Caco-2 (cell line): ENCODE data around the gene ATG4D. TPM values are rescaled to one million over a fixed set of nuclear protein-coding genes. Genes with fewer than 3 reads are reported as not detected.
"Not testable (repeated sequence)": the region's sequence is repeated elsewhere in the genome, so short reads cannot be mapped to it uniquely, and the experiment has no call there.

Source experiments
- BruUV-seq: library from RNA; stranded (reverse); fragments of 400-500 nt; replicated peaks from 2 replicates; lab custom pipeline; 2021; lab: Mats Ljungman, UMichigan
- CTCF ChIA-PET: fragments of 300-600 bp; sonication (Branson Sonifier 250); formaldehyde crosslinking; loops from one replicate; lab custom pipeline; 2022; ENCODE audit warnings: antibody characterized with exemption; lab: Charles Lee
- POLR2A ChIA-PET: fragments of 300-600 bp; sonication (Branson Sonifier 250); formaldehyde crosslinking; loops from one replicate; lab custom pipeline; 2022; ENCODE audit warnings: antibody characterized with exemption; lab: Charles Lee
- DNase-seq, 2 experiments: peaks; one replicate each; pipeline versions ENCODE4 v3.0.0 to v3.0.0-alpha.2; 2020 to 2022
- H3K27me3 ChIP-seq: replicated peaks from 2 replicates; pipeline ENCODE4 v1.6.0; 2011; ENCODE audit warnings: low read length; ENCODE audit not compliant: control insufficient read depth, insufficient read depth
- H3K36me3 ChIP-seq: 2 replicates; pipeline ENCODE4 v1.5.1; 2011; ENCODE audit warnings: low read length; ENCODE audit not compliant: control insufficient read depth, insufficient read depth
- H3K4me1 ChIP-seq: fragments of 250-450 bp; sonication (Bioruptor Pico); 2 replicates; pipeline ENCODE4 v1.5.1; 2020; ENCODE audit warnings: mild to moderate bottlenecking
- H3K4me3 ChIP-seq: 2 replicates; pipeline ENCODE4 v1.5.1; 2011; ENCODE audit warnings: low read depth, mild to moderate bottlenecking, control low read depth, low read length
- H3K9me3 ChIP-seq: fragments of 250-450 bp; sonication (Bioruptor Pico); 2 replicates; pipeline ENCODE4 v1.5.1; 2020; ENCODE audit warnings: mild to moderate bottlenecking, moderate library complexity
- H3K27ac Mint-ChIP-seq: one replicate; pipeline ENCODE4 v1.8.0; 2022; ENCODE audit warnings: mixed read lengths; ENCODE audit not compliant: unreplicated experiment
- H3K27me3 Mint-ChIP-seq: one replicate; pipeline ENCODE4 v1.8.0; 2022; ENCODE audit warnings: mixed read lengths; ENCODE audit not compliant: insufficient read depth, unreplicated experiment
- H3K36me3 Mint-ChIP-seq: one replicate; pipeline ENCODE4 v1.8.0; 2022; ENCODE audit warnings: mild to moderate bottlenecking, mixed read lengths; ENCODE audit not compliant: insufficient read depth, unreplicated experiment
- H3K4me1 Mint-ChIP-seq: one replicate; pipeline ENCODE4 v1.8.0; 2022; ENCODE audit warnings: low read depth, mixed read lengths; ENCODE audit not compliant: unreplicated experiment
- H3K4me3 Mint-ChIP-seq: one replicate; pipeline ENCODE4 v1.8.0; 2022; ENCODE audit warnings: mild to moderate bottlenecking, moderate library complexity, mixed read lengths; ENCODE audit not compliant: unreplicated experiment
- H3K9me3 Mint-ChIP-seq: one replicate; pipeline ENCODE4 v1.8.0; 2022; ENCODE audit warnings: mixed read lengths; ENCODE audit not compliant: unreplicated experiment
- CTCF ChIP-seq, 2 experiments: fragments of 200-600 bp in 1 of 2; IDR thresholded peaks; 1 replicate in 1 of 2; 2 replicates in 1 of 2; pipeline versions ENCODE4 v1.5.1 to v1.8.0; 2011 to 2022; ENCODE audit warnings: antibody characterized with exemption in 1 of 2, control low read depth in 1 of 2, inconsistent platforms in 1 of 2, low read depth in 1 of 2, low read length in 1 of 2, mild to moderate bottlenecking in 1 of 2, moderate library complexity in 1 of 2; ENCODE audit not compliant: insufficient read depth in 1 of 2, severe bottlenecking in 1 of 2, unreplicated experiment in 1 of 2
- intact Hi-C: fragments of 100-400 bp; cut with micrococcal nuclease; formaldehyde crosslinking; loops from one replicate; pipeline ENCODE4 v1.10.0; 2022; ENCODE audit not compliant: unreplicated experiment
- total RNA-seq: library from RNA; stranded (reverse); gene quantifications from 2 replicates; pipeline ENCODE4 v1.2.3, GENCODE V29; 2022

The ATG4D gene
- total RNA-seq, 1 experiment from 2014 or later: 34.3 TPM

GRCh38 chr19:10537668-10538067 is 6.0 kb upstream of the ATG4D start:
- H3K9me3 Mint-ChIP-seq: no peaks in the 10 kb centered on the region
- no TSS peak for BruUV-seq
- DNase-seq: no peak
- TF ChIP-seq CTCF (IDR thresholded peaks at IDR 0.05; ENCODE audit: insufficient read depth in 1 of 2, low read depth in 1 of 2, low read length in 1 of 2, severe bottlenecking in 1 of 2, unreplicated experiment in 1 of 2): no peak
- ChIA-PET POLR2A (interaction anchor here (0.6 to 0.9 kb wide), 2 partner anchors 31 to 204 kb away, joined by 3 to 8 read pairs; partner anchors contain the start of gene RAVER1), CTCF (interaction anchor here (0.6 to 1.0 kb wide), 2 partner anchors 32 to 114 kb away, joined by 3 to 4 read pairs; no protein-coding TSS in a partner anchor)
- intact Hi-C loops: no loop called here
- Histone ChIP-seq H3K27me3 (no peaks in the 10 kb centered on the region), H3K4me3 (no peak overlapping the region), H3K9me3 (no peaks in the 10 kb centered on the region), H3K36me3 (no peaks in the 10 kb centered on the region), H3K4me1 (no peaks in the 10 kb centered on the region)
- H3K36me3 Mint-ChIP-seq: no peaks in the 10 kb centered on the region
- H3K27ac Mint-ChIP-seq: no peak overlapping the region
- no peak overlapping the region for H3K4me3 Mint-ChIP-seq
- no peaks in the 10 kb centered on the region for H3K4me1 Mint-ChIP-seq
- H3K27me3 Mint-ChIP-seq: no peaks in the 10 kb centered on the region

GRCh38 chr19:10538204-10538983 is 5.3 kb upstream of the ATG4D start:
- CTCF ChIA-PET: interaction anchor here (0.6 to 1.0 kb wide), 2 partner anchors 33 to 115 kb away, joined by 3 to 4 read pairs; no protein-coding TSS in a partner anchor
- Mint-ChIP-seq H3K4me3 (no peak overlapping the region), H3K27me3 (no peaks in the 10 kb centered on the region), H3K27ac (no peak overlapping the region), H3K4me1 (no peaks in the 10 kb centered on the region), H3K36me3 (no peaks in the 10 kb centered on the region), H3K9me3 (no peaks in the 10 kb centered on the region)
- Histone ChIP-seq H3K27me3 (no peaks in the 10 kb centered on the region), H3K4me1 (no peaks in the 10 kb centered on the region; the same call in 1 of the 2 replicates), H3K4me3 (no peak overlapping the region), H3K36me3 (no peaks in the 10 kb centered on the region), H3K9me3 (no peaks in the 10 kb centered on the region)
- no TSS peak for BruUV-seq
- TF ChIP-seq CTCF (IDR thresholded peaks at IDR 0.05; ENCODE audit: insufficient read depth in 1 of 2, low read depth in 1 of 2, low read length in 1 of 2, severe bottlenecking in 1 of 2, unreplicated experiment in 1 of 2): no peak
- intact Hi-C loops: no loop called here
- no peak for DNase-seq
- POLR2A ChIA-PET: interaction anchor here (0.9 kb wide), 1 partner anchor 205 kb away, joined by 8 read pairs; the partner anchor contains the start of gene RAVER1

GRCh38 chr19:10539016-10539415 is 4.7 kb upstream of the ATG4D start:
- H3K9me3 Mint-ChIP-seq, CTCF ChIA-PET, H3K36me3 ChIP-seq, H3K36me3 Mint-ChIP-seq, H3K27me3 Mint-ChIP-seq, H3K27ac Mint-ChIP-seq, H3K4me1 Mint-ChIP-seq, H3K27me3 ChIP-seq, H3K4me3 ChIP-seq, H3K9me3 ChIP-seq, H3K4me1 ChIP-seq, BruUV-seq, DNase-seq, POLR2A ChIA-PET, H3K4me3 Mint-ChIP-seq, intact Hi-C loops: not testable (repeated sequence)
